Activated T-cell treated with anti-CD3 and anti-CD28 coated beads, Interleukin-2, amount 50 U/mL, for 72 hours (primary cell): ENCODE data around the gene CTTN. TPM values are rescaled to one million over a fixed set of nuclear protein-coding genes. Genes with fewer than 3 reads are reported as not detected.

Source experiments
- ATAC-seq, 2 donors: fragments of 150-1000 bp; cut with Tn5 transposase; replicated peaks in 1 of 2; 2 replicates each; pipeline ENCODE4 v1.10.0; 2021; ENCODE audit warnings: moderate library complexity in 2 of 2, mild to moderate bottlenecking in 1 of 2
- DNase-seq, 2 donors: peaks; one replicate each; pipeline ENCODE4 v3.0.0; 2021 to 2022; ENCODE audit warnings: mixed read lengths in 1 of 2
- H3K27ac Mint-ChIP-seq: one replicate; pipeline ENCODE4 v1.8.0; 2022; ENCODE audit warnings: mild to moderate bottlenecking, moderate library complexity, mixed read lengths
- H3K27me3 Mint-ChIP-seq: one replicate; pipeline ENCODE4 v1.8.0; 2022; ENCODE audit warnings: low read depth, mixed read lengths
- H3K36me3 Mint-ChIP-seq, 2 donors: one replicate each; pipeline ENCODE4 v1.8.0; 2022; ENCODE audit warnings: mixed read lengths in 2 of 2, mild to moderate bottlenecking in 1 of 2; ENCODE audit not compliant: insufficient read depth in 2 of 2
- H3K4me1 Mint-ChIP-seq: one replicate; pipeline ENCODE4 v1.8.0; 2022; ENCODE audit warnings: low read depth, mixed read lengths
- H3K4me3 Mint-ChIP-seq, 2 donors: one replicate each; pipeline ENCODE4 v1.8.0; 2022; ENCODE audit warnings: mild to moderate bottlenecking in 2 of 2, mixed read lengths in 2 of 2, moderate library complexity in 2 of 2
- H3K9me3 Mint-ChIP-seq, 2 donors: one replicate each; pipeline ENCODE4 v1.8.0; 2022; ENCODE audit warnings: mixed read lengths in 2 of 2
- total RNA-seq, 2 donors: library from RNA; stranded (reverse); gene quantifications; one replicate each; pipeline ENCODE4 v1.2.3, GENCODE V29; 2022

The CTTN gene
- total RNA-seq = 10 to 100 TPM; 29.5 to 42.9 TPM

- ATAC-seq (peak; percentile 73 to 81), DNase-seq (peak; percentile 75 to 78)
- Mint-ChIP-seq H3K9me3 (no peaks in the 10 kb centered on the region), H3K4me1 (peaks cover 49% of the 10 kb centered on the region), H3K4me3 (peak within 1 kb of the TSS; percentile 82 to 90), H3K27me3 (peaks cover 23% of the 10 kb centered on the region), H3K36me3 (peaks cover 7% of the 10 kb centered on the region in 2 donors), H3K27ac (peak within 1 kb of the TSS; percentile 88)
These were observed at the start of gene CTTN for GRCh38 chr11:70397983-70398833. CTTN (plus strand) TSS chr11:70398529; CDS start chr11:70407298, 8,769 bp downstream.

GRCh38 chr11:70348608-70349007 is 49.7 kb upstream of the CTTN start:
- no peaks in the 10 kb centered on the region for H3K4me1 Mint-ChIP-seq

GRCh38 chr11:70351646-70352045 is 46.7 kb upstream of the CTTN start:
- peaks cover 0 to 12% of the 10 kb centered on the region in 2 donors for H3K36me3 Mint-ChIP-seq
- no peaks in the 10 kb centered on the region for H3K27me3 Mint-ChIP-seq
- no peak for ATAC-seq
- no peaks in the 10 kb centered on the region for H3K9me3 Mint-ChIP-seq
- no peaks in the 10 kb centered on the region for H3K4me1 Mint-ChIP-seq
- no peak overlapping the region for H3K4me3 Mint-ChIP-seq
- DNase-seq = no peak
- no peak overlapping the region for H3K27ac Mint-ChIP-seq

More at GRCh38 chr11:70348608-70349007, 49.7 kb upstream of the CTTN start:
- Mint-ChIP-seq H3K4me3 (no peak overlapping the region), H3K9me3 (no peaks in the 10 kb centered on the region), H3K36me3 (peaks cover under 1 to 9% of the 10 kb centered on the region in 2 donors), H3K27ac (no peak overlapping the region), H3K27me3 (no peaks in the 10 kb centered on the region)
- no peak for DNase-seq
- no peak for ATAC-seq

GRCh38 chr11:70352100-70352499 is 46.2 kb upstream of the CTTN start:
- DNase-seq = no peak
- no peak overlapping the region for H3K4me3 Mint-ChIP-seq
- no peak overlapping the region for H3K27ac Mint-ChIP-seq
- peaks cover 2 to 14% of the 10 kb centered on the region in 2 donors for H3K36me3 Mint-ChIP-seq
- H3K4me1 Mint-ChIP-seq = no peaks in the 10 kb centered on the region
- no peaks in the 10 kb centered on the region for H3K27me3 Mint-ChIP-seq
- H3K9me3 Mint-ChIP-seq = no peaks in the 10 kb centered on the region
- no peak for ATAC-seq

- ATAC-seq = no peak
These were observed 45.7 kb upstream of the CTTN start for GRCh38 chr11:70352601-70353000.

GRCh38 chr11:70353329-70353728 is 45.0 kb upstream of the CTTN start:
- H3K27ac Mint-ChIP-seq = no peak overlapping the region
- no peak overlapping the region for H3K4me3 Mint-ChIP-seq
- H3K9me3 Mint-ChIP-seq = no peaks in the 10 kb centered on the region
- ATAC-seq (no peak), DNase-seq (no peak)
- H3K27me3 Mint-ChIP-seq = no peaks in the 10 kb centered on the region
- no peaks in the 10 kb centered on the region for H3K4me1 Mint-ChIP-seq
- peaks cover 2 to 13% of the 10 kb centered on the region in 2 donors for H3K36me3 Mint-ChIP-seq

More at GRCh38 chr11:70352601-70353000, 45.7 kb upstream of the CTTN start:
- Mint-ChIP-seq H3K36me3 (peaks cover 2 to 13% of the 10 kb centered on the region in 2 donors), H3K4me3 (no peak overlapping the region), H3K4me1 (no peaks in the 10 kb centered on the region), H3K9me3 (no peaks in the 10 kb centered on the region), H3K27me3 (no peaks in the 10 kb centered on the region), H3K27ac (no peak overlapping the region)
- DNase-seq = no peak

GRCh38 chr11:70353900-70354568 is 44.3 kb upstream of the CTTN start:
- ATAC-seq (peak in 1 of 2 donors; percentile 33), DNase-seq (no peak)
- H3K27me3 Mint-ChIP-seq = no peaks in the 10 kb centered on the region
- H3K4me1 Mint-ChIP-seq = no peaks in the 10 kb centered on the region
- peaks cover 2 to 17% of the 10 kb centered on the region in 2 donors for H3K36me3 Mint-ChIP-seq
- no peak overlapping the region for H3K27ac Mint-ChIP-seq
- H3K9me3 Mint-ChIP-seq = no peaks in the 10 kb centered on the region
- no peak overlapping the region for H3K4me3 Mint-ChIP-seq

- peaks cover 2 to 15% of the 10 kb centered on the region in 2 donors for H3K36me3 Mint-ChIP-seq
- no peaks in the 10 kb centered on the region for H3K9me3 Mint-ChIP-seq
- DNase-seq = no peak
- no peaks in the 10 kb centered on the region for H3K27me3 Mint-ChIP-seq
- ATAC-seq = no peak
- H3K4me3 Mint-ChIP-seq = no peak overlapping the region
- H3K27ac Mint-ChIP-seq = no peak overlapping the region
- no peaks in the 10 kb centered on the region for H3K4me1 Mint-ChIP-seq
These were observed 43.7 kb upstream of the CTTN start for GRCh38 chr11:70354629-70355028.

- Mint-ChIP-seq H3K9me3 (no peaks in the 10 kb centered on the region), H3K4me3 (no peak overlapping the region), H3K27me3 (no peaks in the 10 kb centered on the region), H3K36me3 (peaks cover 5 to 28% of the 10 kb centered on the region in 2 donors), H3K4me1 (no peaks in the 10 kb centered on the region), H3K27ac (no peak overlapping the region)
- no peak for ATAC-seq
- DNase-seq = no peak
These were observed 39.6 kb upstream of the CTTN start for GRCh38 chr11:70358753-70359152.

GRCh38 chr11:70359451-70360205 is 38.7 kb upstream of the CTTN start:
- no peaks in the 10 kb centered on the region for H3K27me3 Mint-ChIP-seq
- no peak for ATAC-seq
- H3K9me3 Mint-ChIP-seq = no peaks in the 10 kb centered on the region
- H3K4me1 Mint-ChIP-seq = peaks cover 8% of the 10 kb centered on the region
- no peak overlapping the region for H3K4me3 Mint-ChIP-seq
- no peak overlapping the region for H3K27ac Mint-ChIP-seq
- no peak for DNase-seq
- peaks cover 7 to 26% of the 10 kb centered on the region in 2 donors for H3K36me3 Mint-ChIP-seq

- Mint-ChIP-seq H3K4me1 (peaks cover 14% of the 10 kb centered on the region), H3K36me3 (peaks cover 8 to 26% of the 10 kb centered on the region in 2 donors), H3K27me3 (no peaks in the 10 kb centered on the region), H3K9me3 (no peaks in the 10 kb centered on the region), H3K27ac (no peak overlapping the region), H3K4me3 (no peak overlapping the region)
- DNase-seq = no peak
- no peak for ATAC-seq
These were observed 38.1 kb upstream of the CTTN start for GRCh38 chr11:70360211-70360610.

GRCh38 chr11:70364178-70364577 is 34.2 kb upstream of the CTTN start:
- H3K4me3 Mint-ChIP-seq = peak overlapping the region in 1 of 2 donors; percentile 77
- H3K9me3 Mint-ChIP-seq = no peaks in the 10 kb centered on the region
- no peak overlapping the region for H3K27ac Mint-ChIP-seq
- peaks cover 6 to 20% of the 10 kb centered on the region in 2 donors for H3K36me3 Mint-ChIP-seq
- no peaks in the 10 kb centered on the region for H3K27me3 Mint-ChIP-seq
- H3K4me1 Mint-ChIP-seq = peaks cover 25% of the 10 kb centered on the region
- ATAC-seq (no peak), DNase-seq (no peak)
